ENCODE results near the gene IQGAP3.
"Not testable (repeated sequence)": the region's sequence is repeated elsewhere in the genome, so short reads cannot be mapped to it uniquely, and the experiment has no call there.

Gene IQGAP3

DNA sequence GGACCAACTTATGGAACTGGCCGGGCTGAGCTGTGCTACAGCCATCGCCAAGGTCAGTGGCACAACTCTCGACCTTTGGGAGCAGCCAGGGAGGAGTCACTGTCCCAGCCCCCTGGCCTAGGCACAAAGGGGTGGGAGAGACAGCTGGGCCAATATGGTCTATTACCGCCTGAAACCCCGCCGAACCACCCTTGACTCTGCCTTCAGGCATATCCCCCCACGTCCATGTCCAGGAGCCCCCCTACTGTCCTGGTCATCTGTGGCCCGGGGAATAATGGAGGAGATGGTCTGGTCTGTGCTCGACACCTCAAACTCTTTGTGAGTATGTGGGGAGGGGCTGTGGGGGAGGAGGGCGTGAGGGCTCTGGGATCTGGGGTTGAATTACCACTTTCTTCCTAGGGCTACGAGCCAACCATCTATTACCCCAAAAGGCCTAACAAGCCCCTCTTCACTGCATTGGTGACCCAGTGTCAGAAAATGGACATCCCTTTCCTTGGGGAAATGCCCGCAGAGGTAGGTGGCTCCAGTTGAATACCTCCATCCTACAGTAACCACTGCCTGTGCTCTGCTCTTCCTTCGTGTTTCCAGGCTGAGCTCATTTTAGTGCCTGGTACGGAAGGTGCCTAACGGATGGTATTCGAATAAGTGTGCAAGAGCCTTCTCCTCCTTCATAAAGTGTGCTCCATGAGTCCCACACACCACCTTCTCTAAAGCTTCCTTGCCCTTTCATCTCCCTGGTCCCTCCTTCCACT lies 20.0 kb upstream of the IQGAP3 start:
- DNase-seq = no peak

DNA sequence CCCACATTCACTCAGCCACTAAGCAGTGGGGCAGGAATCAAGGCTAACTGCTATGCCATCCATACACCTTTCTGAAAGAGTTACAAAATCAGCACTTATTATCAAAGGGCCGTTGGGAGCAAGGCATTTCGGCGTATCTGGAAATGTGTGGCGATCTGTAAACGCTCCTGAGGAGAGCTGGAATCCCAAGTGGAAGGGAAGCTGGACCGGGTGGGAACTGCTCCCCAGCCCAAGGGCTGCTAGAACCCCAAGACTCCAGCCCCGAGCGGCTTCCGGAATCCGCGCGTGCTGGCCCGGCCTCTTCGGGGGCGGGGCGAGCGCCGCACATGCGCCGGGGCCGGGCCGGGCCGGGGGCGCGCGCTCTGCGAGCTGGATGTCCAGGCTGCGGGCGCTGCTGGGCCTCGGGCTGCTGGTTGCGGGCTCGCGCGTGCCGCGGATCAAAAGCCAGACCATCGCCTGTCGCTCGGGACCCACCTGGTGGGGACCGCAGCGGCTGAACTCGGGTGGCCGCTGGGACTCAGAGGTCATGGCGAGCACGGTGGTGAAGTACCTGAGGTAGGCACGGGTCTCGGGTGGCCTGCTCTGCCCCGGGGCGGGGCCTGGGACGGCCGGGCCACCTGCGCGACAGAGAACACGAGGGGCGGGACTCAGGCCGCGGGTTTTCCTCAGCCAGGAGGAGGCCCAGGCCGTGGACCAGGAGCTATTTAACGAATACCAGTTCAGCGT lies 19.2 kb upstream of the IQGAP3 start, which contains the start of gene NAXE:
Gene NAXE, plus strand, starts transcription at position 345 of the 726 bp plus-strand sequence. Its CDS starts 29 bp downstream, at position 374.
- peak; percentile 46 to 80 (median 64) for DNase-seq

- no peak for DNase-seq
Measured at GRCh38 chr1:156591181-156591431, 18.7 kb upstream of the IQGAP3 start.

DNA sequence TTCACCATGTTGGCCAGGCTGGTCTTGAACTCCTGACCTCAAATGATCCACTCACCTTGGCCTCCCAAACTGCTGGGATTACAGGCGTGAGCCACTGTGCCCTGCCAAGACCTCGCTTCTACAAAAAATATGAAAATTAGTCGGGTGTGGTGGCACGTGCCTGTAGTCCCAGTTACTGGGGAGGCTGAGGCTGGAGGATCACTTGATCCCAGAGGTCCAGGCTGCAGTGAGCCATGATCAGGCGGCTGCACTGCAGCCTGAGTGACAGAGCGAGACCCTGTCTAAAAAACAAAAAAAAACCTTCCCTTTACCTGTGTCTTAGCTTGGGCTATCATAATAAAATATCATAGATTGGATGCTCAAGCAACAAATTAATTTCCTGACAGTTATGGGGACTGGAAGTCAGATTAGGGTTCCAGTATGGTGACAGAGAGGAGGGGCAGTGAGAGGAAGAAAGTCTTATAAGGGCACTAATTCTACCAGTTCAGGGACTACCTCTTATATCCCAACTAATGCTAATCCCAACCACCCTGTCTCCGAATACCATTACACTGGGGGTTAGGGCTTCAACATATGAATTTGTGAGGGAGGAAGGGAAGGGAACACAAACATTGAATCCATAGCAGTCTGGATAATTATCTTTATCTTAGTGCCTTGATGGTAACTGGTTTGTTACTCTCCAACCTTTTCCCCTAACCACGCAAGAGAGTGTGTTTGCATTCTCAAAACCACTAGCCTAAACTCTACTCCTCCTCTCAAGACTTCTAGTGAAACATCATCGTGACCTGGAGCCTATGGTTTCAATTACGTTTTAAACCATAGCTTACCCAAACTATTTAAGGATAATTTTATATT lies 18.2 kb upstream of the IQGAP3 start:
- no peak for DNase-seq

GRCh38 chr1:156589546-156589945 lies 17.2 kb upstream of the IQGAP3 start:
- no peak for DNase-seq

DNA sequence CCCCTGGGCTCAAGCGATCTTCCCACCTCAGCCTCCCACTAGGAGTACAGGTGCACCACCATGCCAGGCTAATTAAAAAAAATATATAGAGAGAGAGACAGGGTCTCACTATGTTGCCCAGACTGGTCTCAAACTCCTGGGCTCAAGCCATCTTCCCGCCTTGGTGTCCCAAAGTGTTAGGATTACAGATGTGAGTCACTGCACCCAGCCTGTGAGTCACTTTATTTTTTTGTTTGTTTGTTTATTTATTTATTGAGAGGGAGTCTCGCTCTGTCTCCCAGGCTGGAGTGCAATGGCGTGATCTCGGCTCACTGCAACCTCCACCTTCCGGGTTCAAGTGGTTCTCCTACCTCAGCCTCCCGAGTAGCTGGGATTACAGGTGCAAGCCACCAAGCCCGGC lies 15.6 kb upstream of the IQGAP3 start:
- DNase-seq = not testable (repeated sequence)

DNA sequence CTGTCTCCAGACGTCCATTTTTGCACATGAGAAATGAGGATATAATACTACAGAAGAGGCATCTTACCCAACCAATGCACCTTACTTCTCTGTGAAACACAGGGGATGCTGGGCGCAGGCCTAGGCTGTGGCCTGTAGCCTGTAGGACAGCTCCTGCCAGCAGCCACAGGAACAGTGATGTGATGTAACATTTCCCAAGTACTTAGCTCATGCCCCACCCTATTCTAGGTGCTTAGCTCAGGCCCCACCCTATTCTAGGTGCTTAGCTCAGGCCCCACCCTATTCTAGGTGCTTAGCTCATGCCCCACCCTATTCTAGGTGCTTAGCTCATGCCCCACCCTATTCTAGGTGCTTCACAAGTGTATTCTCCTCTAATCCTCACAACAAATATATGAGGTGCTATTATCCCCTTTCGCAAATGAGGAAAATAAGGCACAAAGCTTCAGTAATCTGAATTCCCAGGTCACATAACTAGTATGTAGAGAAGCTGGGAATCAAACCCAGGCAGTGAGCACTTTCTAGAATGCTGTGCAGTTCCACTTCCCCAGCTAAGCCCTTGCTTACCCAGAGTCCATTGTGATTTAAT lies 14.6 kb upstream of the IQGAP3 start:
- DNase-seq = no peak

GRCh38 chr1:156586323-156586722 lies 14.0 kb upstream of the IQGAP3 start:
- DNase-seq = no peak

DNA sequence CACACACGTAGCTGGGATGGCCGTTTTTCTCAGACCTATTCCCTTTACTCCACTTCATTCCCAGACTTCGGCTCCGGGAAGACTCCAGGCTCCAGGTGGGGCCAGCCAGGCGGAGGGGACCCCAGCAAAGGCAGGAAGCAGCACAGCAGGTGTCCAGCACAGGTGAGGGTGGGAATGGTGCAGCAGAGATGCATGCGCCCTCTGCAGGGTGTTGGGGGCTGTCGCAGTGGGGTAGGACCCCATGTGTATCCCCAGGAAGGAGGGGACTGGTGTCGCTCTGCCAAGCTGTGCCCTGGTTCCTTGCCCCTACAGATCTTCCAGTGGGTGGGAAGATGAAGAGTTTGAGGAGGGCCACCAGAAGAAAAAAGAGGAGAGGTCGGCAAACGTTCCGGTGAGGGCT lies 12.4 kb upstream of the IQGAP3 start:
- no peak for DNase-seq

DNA sequence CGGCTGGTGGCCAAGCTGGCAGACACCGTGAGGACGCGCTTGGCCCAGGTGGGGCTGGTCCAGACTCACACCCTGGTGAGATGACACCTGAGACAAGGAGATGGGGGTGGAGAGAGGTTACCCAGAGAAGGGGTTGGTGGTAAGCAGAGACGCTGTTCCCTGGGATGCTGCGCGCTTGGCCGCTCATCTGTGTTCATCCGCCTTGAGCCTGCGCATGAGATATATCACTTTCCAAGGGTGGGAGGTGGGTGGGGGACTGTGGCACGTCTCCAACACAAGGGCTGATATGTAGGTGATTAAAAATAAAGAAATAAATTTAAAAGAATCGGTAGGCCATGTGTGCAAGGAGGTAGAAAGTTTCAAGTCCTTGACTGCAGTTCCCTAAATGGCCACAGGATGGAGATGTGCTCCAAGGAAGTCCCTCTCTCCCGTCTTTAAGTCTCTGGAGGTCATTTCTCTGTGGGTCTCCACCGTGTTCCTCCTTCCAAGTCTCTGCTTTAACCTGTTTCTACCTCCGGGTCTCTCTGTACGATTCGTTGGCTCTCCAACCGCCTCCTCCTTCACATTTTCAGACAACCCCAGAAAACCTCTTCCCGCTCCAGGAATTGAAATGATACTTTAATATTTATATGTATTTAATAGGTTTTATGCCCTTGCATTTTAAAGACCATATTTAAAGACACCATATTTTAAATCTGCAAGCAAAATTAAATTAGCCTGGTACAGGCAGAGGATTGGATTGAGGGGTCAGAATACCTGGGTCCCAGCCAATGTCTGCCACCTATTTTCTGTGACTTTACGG lies 11.7 kb upstream of the IQGAP3 start:
- DNase-seq = peak; percentile 16 to 75 (median 64)

DNA sequence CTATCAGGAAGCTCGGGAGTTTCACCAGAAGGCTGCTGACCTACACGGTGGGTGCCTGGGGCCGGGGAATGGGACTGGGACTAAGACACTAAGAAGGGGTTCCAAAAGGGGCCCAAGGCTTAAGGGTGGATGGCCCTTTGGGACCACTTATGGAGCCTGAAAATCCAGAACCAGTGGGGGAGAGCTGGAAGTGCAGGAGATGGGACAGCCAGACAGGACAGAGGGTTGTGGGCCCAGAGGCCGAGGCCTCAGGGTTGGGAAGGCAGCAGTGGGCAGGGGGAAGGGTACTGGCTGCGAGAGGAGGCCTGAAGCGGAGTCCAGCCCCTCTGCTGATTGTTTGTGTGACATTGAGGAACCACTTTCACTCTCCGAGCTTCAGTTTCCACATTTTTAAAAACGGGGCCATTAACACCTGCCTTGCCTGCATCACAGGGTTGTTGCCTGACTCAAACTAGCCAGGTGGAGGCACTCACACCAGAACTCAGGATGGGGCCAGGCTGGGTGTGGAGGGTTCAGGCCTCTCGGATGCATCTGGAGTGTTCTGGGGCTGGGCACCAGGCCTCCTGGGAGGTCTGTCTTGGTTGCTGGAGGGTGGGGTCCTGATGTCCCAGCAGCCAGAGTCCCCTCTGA lies 10.1 kb upstream of the IQGAP3 start:
- DNase-seq = peak in 2 of 6 experiments; percentile 17 to 35

DNA sequence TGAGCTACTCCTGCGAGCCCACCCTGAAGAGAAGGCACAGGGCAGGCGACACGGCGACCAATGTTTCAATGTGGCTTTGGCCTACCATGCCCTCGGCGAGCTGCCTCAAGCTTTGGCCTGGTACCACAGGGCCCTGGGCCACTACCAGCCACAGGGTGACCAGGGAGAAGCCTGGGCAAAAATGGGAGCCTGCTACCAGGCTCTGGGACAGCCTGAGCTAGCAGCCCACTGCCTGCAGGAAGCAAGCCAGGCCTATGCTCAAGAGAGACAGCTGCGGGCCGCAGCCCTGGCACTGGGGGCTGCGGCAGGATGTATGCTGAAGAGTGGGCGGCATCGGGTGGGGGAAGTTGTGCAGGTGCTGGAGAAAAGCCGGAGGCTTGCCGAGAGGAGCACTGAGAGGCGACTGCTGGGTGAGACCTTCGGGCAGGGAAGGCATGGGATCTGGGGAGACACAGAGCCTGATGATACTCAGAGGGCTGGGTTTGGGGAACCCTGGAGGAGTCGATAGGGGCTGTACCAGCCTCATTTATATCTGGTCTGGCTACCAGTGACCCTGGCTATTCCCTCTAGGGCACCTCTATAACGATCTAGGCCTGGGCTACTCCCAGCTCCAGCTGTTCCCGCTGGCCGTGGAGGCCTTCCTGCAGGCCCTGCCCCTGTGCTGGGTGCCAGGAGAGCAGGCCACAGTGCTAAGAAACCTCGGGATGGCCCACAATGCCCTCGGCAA lies 9.5 kb upstream of the IQGAP3 start:
- DNase-seq = peak in 5 of 6 experiments; percentile 9 to 48 (median 45)

- DNase-seq = no peak
Measured at GRCh38 chr1:156579472-156579871, 7.1 kb upstream of the IQGAP3 start, which contains the start of gene TTC24. TTC24 (plus strand) TSS chr1:156579723; CDS start chr1:156581365, 1,642 bp downstream.

- DNase-seq = no peak
Measured at GRCh38 chr1:156578055-156578454, 5.7 kb upstream of the IQGAP3 start.

DNA sequence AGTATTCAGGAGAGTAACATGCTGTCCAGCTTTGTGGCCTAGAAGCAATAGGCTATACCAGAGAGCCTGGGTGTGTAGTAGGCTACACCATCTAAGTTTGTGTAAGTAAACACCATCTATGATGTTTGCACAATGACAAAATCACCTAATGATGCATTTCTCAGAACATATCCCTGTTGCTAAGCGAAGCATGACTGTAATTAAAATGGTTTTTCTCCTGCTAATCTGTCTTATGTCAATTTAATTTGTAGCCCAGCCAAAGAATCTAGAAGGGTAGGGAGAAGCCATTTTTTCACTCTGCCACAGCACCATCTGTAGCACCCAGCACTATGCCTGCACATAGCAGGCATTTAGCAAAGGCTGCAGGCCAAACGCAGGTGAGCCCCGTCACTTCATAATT lies 5.2 kb upstream of the IQGAP3 start:
- DNase-seq = no peak

DNA sequence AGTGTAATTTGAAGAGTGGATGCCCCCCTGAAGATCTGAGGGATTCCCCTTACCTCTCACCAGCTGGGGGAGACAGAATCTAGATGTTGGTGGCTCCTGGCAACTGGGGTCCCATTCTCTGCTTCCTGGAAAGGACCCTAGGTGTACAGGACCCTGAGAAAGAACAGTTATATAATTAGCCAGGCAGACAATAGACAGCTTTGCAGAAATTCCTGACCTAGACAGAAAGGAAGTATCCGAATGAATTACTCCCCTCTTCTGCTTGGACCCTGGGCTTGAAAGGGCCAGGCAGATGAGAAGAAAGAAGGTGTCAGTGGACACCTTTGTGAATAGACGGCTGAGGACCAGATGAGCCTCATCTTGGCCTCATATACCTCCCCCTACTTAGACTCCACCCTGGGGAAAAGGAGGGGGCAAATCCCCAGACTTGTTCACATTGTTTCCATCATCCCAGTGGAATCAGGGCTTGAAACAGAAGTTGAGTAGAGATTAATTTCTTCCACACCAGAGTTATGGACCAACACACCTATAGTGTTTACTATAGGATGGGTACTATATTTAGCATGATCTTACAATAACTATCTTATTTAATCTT lies 1.8 kb upstream of the IQGAP3 start:
- DNase-seq = no peak

- no peak for DNase-seq
Measured at GRCh38 chr1:156572663-156573018, 276 bp upstream of the IQGAP3 start.

GRCh38 chr1:156571261-156571852 lies 1.0 kb downstream of the IQGAP3 start:
- no peak for DNase-seq

DNA sequence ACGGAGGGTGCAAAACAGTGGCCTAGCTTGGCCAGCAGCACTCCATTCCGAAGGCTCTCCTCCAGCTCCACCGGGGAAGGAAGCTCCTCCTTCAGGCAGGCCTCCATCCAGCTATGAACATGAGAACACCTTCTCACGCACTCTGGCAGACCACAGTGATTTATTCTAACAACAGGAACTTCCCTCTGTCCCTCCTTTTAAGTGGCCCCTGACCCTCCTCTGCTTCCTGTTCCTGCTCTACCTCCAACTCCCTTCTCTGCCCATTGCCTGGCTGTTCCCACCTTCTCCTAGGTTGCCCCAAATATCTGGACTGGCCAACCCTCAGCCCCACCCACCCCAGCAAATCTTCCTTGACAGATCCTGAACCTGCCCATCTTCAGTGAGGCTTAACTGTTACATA lies 5.9 kb downstream of the IQGAP3 start:
- DNase-seq = no peak

GRCh38 chr1:156565519-156565918 lies 6.8 kb downstream of the IQGAP3 start:
- no peak for DNase-seq

Data from stimulated activated naive CD4-positive, alpha-beta T cell (primary cell).